Neural progenitor cell (in vitro differentiated cells): ENCODE measurements around the gene OLFML2A. TPM values are rescaled to one million over a fixed set of nuclear protein-coding genes. Genes with fewer than 3 reads are reported as not detected.
A peak's percentile ranks its signal among the peaks of the same experiment; 100 is the strongest.

ENCODE experiments used
- DNase-seq: peaks from one replicate; pipeline ENCODE4 v3.0.0-alpha.2; 2016; ENCODE audit warnings: low spot score
- H2AFZ ChIP-seq: fragments of 200-600 bp; sonication (generic); replicated peaks from 2 replicates; pipeline ENCODE4 v1.6.1; 2016; ENCODE audit warnings: antibody characterized with exemption
- H3F3A ChIP-seq: fragments of 200-600 bp; sonication (generic); 2 replicates; pipeline ENCODE4 v1.6.1; 2016; ENCODE audit warnings: antibody characterized with exemption, low read depth
- H3K27ac ChIP-seq: fragments of 200-600 bp; sonication (generic); 2 replicates; pipeline ENCODE4 v1.5.1; 2016; ENCODE audit warnings: mild to moderate bottlenecking
- H3K27me3 ChIP-seq: fragments of 200-600 bp; sonication (generic); 2 replicates; pipeline ENCODE4 v1.6.1; 2016; ENCODE audit warnings: mild to moderate bottlenecking, moderate library complexity
- H3K36me3 ChIP-seq: fragments of 200-600 bp; sonication (generic); 2 replicates; pipeline ENCODE4 v1.5.1; 2016
- H3K4me1 ChIP-seq: fragments of 200-600 bp; sonication (generic); 2 replicates; pipeline ENCODE4 v1.6.1; 2016; ENCODE audit warnings: mixed run types
- H3K4me2 ChIP-seq: fragments of 200-600 bp; sonication (generic); 2 replicates; pipeline ENCODE4 v1.6.1; 2016
- H3K4me3 ChIP-seq: fragments of 200-600 bp; sonication (generic); 2 replicates; pipeline ENCODE4 v1.5.1; 2016
- H3K79me2 ChIP-seq: fragments of 200-600 bp; sonication (generic); 2 replicates; pipeline ENCODE4 v1.6.1; 2016; ENCODE audit warnings: low read depth
- H3K9ac ChIP-seq: fragments of 200-600 bp; sonication (generic); 2 replicates; pipeline ENCODE4 v1.6.1; 2016
- H3K9me3 ChIP-seq: fragments of 200-600 bp; sonication (generic); 2 replicates; pipeline ENCODE4 v1.5.1; 2016; ENCODE audit warnings: low read depth
- H4K20me1 ChIP-seq: fragments of 200-600 bp; sonication (generic); 2 replicates; pipeline ENCODE4 v1.6.1; 2016; ENCODE audit warnings: low read depth
- H3K27ac Mint-ChIP-seq: 3 replicates; pipeline ENCODE4 v1.8.0; 2021; ENCODE audit warnings: mixed read lengths
- H3K27me3 Mint-ChIP-seq: 2 replicates; pipeline ENCODE4 v1.8.0; 2022; ENCODE audit warnings: low read depth, mild to moderate bottlenecking, inconsistent platforms, moderate library complexity, mixed read lengths; ENCODE audit not compliant: insufficient read depth
- H3K36me3 Mint-ChIP-seq: 3 replicates; pipeline ENCODE4 v1.8.0; 2021; ENCODE audit warnings: mixed read lengths
- H3K4me1 Mint-ChIP-seq: 3 replicates; pipeline ENCODE4 v1.8.0; 2021; ENCODE audit warnings: mixed read lengths
- H3K4me3 Mint-ChIP-seq: 3 replicates; pipeline ENCODE4 v1.8.0; 2021; ENCODE audit warnings: mild to moderate bottlenecking, moderate library complexity, mixed read lengths
- H3K9me3 Mint-ChIP-seq: 3 replicates; pipeline ENCODE4 v1.8.0; 2020; ENCODE audit warnings: mixed read lengths
- EZH2 ChIP-seq: fragments of 200-600 bp; sonication (generic); IDR thresholded peaks from 2 replicates; pipeline ENCODE4 v1.6.1; 2017; ENCODE audit warnings: antibody characterized with exemption, mild to moderate bottlenecking, moderate library complexity
- EZH2phosphoT487 ChIP-seq: fragments of 200-600 bp; sonication (generic); IDR thresholded peaks from 2 replicates; pipeline ENCODE4 v1.6.1; 2017; ENCODE audit warnings: antibody characterized with exemption
- total RNA-seq: library from RNA; depleted of rRNA; stranded (reverse); fragments of >200 nt; gene quantifications from 2 replicates; pipeline ENCODE4 v1.2.3, GENCODE V29; 2015; ENCODE audit warnings: low replicate concordance
- TF ChIP-seq, protein P1 (sequence below): fragments of 200-600 bp; sonication (generic); IDR thresholded peaks from 2 replicates; pipeline ENCODE4 v1.5.1; 2017; ENCODE audit warnings: antibody characterized with exemption, mild to moderate bottlenecking

Gene OLFML2A
- total RNA-seq, 1 donor from 2014 or later, result 3.1 TPM

- Mint-ChIP-seq H3K27me3 (peaks cover 4% of the 10 kb centered on the region), H3K36me3 (peaks cover 2% of the 10 kb centered on the region), H3K9me3 (no peaks in the 10 kb centered on the region), H3K4me1 (peaks cover 17% of the 10 kb centered on the region), H3K27ac (no peak overlapping the region), H3K4me3 (peak overlapping the region; percentile 80)
- H3K27ac ChIP-seq, result no peak overlapping the region
- H3K36me3 ChIP-seq, result no peaks in the 10 kb centered on the region
- peaks cover 7% of the 10 kb centered on the region for H3K79me2 ChIP-seq
- peaks cover 31% of the 10 kb centered on the region for H4K20me1 ChIP-seq
- peaks cover 38% of the 10 kb centered on the region for H3F3A ChIP-seq
- H3K9ac ChIP-seq, result no peak overlapping the region
- H3K4me1 ChIP-seq, result no peaks in the 10 kb centered on the region
- DNase-seq, result no peak
- H3K4me3 ChIP-seq, result peak overlapping the region; percentile 55
- TF ChIP-seq EZH2, result no peak
- TF ChIP-seq, protein P1, sequence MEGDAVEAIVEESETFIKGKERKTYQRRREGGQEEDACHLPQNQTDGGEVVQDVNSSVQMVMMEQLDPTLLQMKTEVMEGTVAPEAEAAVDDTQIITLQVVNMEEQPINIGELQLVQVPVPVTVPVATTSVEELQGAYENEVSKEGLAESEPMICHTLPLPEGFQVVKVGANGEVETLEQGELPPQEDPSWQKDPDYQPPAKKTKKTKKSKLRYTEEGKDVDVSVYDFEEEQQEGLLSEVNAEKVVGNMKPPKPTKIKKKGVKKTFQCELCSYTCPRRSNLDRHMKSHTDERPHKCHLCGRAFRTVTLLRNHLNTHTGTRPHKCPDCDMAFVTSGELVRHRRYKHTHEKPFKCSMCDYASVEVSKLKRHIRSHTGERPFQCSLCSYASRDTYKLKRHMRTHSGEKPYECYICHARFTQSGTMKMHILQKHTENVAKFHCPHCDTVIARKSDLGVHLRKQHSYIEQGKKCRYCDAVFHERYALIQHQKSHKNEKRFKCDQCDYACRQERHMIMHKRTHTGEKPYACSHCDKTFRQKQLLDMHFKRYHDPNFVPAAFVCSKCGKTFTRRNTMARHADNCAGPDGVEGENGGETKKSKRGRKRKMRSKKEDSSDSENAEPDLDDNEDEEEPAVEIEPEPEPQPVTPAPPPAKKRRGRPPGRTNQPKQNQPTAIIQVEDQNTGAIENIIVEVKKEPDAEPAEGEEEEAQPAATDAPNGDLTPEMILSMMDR, result no peak
- TF ChIP-seq EZH2phosphoT487, result no peak
- peak overlapping the region; percentile 77 for H3K4me2 ChIP-seq
- no peaks in the 10 kb centered on the region for H3K9me3 ChIP-seq
- no peaks in the 10 kb centered on the region for H3K27me3 ChIP-seq
- peak overlapping the region; percentile 92 for H2AFZ ChIP-seq
Observed at GRCh38 chr9:124853605-124854143, 76.7 kb downstream of the OLFML2A start.

DNA sequence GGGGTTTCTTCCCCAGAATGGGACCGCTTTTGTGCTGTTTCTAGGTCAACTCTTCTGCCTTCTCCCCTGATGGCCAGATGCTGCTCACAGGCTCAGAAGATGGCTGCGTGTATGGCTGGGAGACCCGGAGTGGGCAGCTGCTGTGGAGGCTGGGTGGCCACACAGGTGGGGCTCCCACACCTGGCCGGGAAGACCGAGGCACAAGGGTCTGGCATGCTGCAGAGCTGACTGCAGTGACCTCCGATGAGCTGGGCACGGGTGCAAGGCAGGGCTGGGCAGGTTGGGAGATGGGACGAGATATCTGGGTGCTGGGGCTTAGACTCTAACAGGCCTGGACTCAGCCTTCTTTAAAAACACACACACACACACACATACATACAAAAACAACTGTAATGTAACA is 77.2 kb downstream of the OLFML2A start:
- H3K79me2 ChIP-seq, result peaks cover 12% of the 10 kb centered on the region
- no peak overlapping the region for H3K4me3 ChIP-seq
- H2AFZ ChIP-seq, result no peak overlapping the region
- H3K27me3 ChIP-seq, result no peaks in the 10 kb centered on the region
- Mint-ChIP-seq H3K9me3 (no peaks in the 10 kb centered on the region), H3K27me3 (peaks cover 4% of the 10 kb centered on the region), H3K27ac (no peak overlapping the region), H3K4me1 (peaks cover 17% of the 10 kb centered on the region), H3K36me3 (peaks cover 2% of the 10 kb centered on the region), H3K4me3 (peak overlapping the region; percentile 14)
- peaks cover 43% of the 10 kb centered on the region for H3F3A ChIP-seq
- no peak overlapping the region for H3K27ac ChIP-seq
- no peaks in the 10 kb centered on the region for H3K36me3 ChIP-seq
- no peaks in the 10 kb centered on the region for H3K9me3 ChIP-seq
- peaks cover 36% of the 10 kb centered on the region for H4K20me1 ChIP-seq
- H3K9ac ChIP-seq, result no peak overlapping the region
- no peak overlapping the region for H3K4me2 ChIP-seq
- H3K4me1 ChIP-seq, result no peaks in the 10 kb centered on the region
- TF ChIP-seq, protein P1, result no peak
- no peak for TF ChIP-seq EZH2
- TF ChIP-seq EZH2phosphoT487, result no peak
- DNase-seq, result no peak

GRCh38 chr9:124854822-124855221 is 77.9 kb downstream of the OLFML2A start:
- peak overlapping the region; percentile 6 for H3K4me3 Mint-ChIP-seq
- Histone ChIP-seq H3K27ac (no peak overlapping the region), H3K4me2 (no peak overlapping the region), H2AFZ (no peak overlapping the region), H3K4me3 (no peak overlapping the region), H3K79me2 (peaks cover 19% of the 10 kb centered on the region), H3K36me3 (no peaks in the 10 kb centered on the region), H3K4me1 (peaks cover 2% of the 10 kb centered on the region), H3F3A (peaks cover 50% of the 10 kb centered on the region), H3K9me3 (no peaks in the 10 kb centered on the region), H3K9ac (no peak overlapping the region), H4K20me1 (peaks cover 43% of the 10 kb centered on the region), H3K27me3 (no peaks in the 10 kb centered on the region)
- peaks cover 4% of the 10 kb centered on the region for H3K27me3 Mint-ChIP-seq
- DNase-seq, result no peak
- no peak for TF ChIP-seq EZH2phosphoT487
- TF ChIP-seq, protein P1, result no peak
- TF ChIP-seq EZH2, result no peak
- H3K4me1 Mint-ChIP-seq, result peaks cover 18% of the 10 kb centered on the region
- H3K36me3 Mint-ChIP-seq, result peaks cover 2% of the 10 kb centered on the region
- H3K27ac Mint-ChIP-seq, result peak overlapping the region; percentile 3
- H3K9me3 Mint-ChIP-seq, result no peaks in the 10 kb centered on the region
